GM12874 (cell line): ENCODE data around the gene UNC13B.

ENCODE experiments used
- TF ChIP-seq, protein P1 (sequence below): IDR thresholded peaks from 2 replicates; pipeline ENCODE4 v1.5.1; 2011; ENCODE audit warnings: low read depth, mild to moderate bottlenecking, control low read depth, low read length, moderate library complexity; ENCODE audit not compliant: insufficient read depth

UNC13B gene

DNA sequence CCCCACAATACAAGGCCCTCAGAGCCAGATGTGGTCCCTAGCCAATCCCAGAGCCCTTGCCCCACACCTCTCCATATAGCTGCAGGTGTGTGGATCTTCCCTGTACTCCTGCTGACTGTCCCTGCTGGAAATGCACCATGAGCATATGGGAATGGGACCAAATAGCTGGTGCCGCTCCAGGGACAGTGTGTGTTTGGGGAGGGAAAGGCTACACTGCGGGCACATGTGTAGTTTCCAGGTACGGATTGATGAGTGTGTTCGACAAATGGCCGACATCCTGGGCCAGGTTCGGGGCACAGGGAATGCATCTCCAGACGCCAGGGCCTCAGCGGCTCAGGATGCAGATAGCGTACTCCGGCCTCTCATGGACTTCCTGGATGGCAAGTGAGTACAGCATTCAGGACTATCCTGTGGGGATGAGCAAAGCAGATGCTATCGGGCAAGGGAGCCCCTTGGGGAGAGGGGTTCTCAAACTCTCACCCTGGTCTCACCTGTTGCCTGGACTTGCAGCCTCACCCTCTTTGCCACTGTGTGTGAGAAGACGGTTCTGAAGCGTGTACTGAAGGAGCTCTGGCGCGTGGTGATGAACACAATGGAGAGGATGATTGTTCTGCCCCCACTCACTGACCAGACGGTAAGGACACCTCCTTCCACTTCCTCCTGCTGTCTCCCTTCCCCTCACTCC, 237.0 kb downstream of the UNC13B start:
- TF ChIP-seq, protein P1, sequence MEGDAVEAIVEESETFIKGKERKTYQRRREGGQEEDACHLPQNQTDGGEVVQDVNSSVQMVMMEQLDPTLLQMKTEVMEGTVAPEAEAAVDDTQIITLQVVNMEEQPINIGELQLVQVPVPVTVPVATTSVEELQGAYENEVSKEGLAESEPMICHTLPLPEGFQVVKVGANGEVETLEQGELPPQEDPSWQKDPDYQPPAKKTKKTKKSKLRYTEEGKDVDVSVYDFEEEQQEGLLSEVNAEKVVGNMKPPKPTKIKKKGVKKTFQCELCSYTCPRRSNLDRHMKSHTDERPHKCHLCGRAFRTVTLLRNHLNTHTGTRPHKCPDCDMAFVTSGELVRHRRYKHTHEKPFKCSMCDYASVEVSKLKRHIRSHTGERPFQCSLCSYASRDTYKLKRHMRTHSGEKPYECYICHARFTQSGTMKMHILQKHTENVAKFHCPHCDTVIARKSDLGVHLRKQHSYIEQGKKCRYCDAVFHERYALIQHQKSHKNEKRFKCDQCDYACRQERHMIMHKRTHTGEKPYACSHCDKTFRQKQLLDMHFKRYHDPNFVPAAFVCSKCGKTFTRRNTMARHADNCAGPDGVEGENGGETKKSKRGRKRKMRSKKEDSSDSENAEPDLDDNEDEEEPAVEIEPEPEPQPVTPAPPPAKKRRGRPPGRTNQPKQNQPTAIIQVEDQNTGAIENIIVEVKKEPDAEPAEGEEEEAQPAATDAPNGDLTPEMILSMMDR = no peak

DNA sequence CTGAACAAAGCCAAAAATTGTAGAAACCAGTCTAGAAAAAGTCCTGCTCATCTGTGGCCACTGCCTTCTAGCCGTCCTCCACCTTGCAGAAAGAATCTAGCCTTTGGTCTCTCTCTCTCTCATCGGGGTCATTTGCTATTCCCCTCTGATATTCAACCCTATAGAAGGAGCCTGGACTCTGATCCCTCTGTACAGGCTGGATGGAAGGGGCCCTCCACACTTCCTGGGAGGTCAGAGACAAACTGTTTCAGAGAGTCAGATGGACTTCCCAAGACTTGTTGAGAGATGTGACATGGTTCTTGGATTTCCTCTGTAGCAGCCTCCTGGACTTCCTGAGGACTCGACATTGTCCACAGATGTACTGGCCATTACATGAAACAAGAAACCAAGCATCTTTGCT, 243.1 kb downstream of the UNC13B start:
- TF ChIP-seq, protein P1 = no peak

DNA sequence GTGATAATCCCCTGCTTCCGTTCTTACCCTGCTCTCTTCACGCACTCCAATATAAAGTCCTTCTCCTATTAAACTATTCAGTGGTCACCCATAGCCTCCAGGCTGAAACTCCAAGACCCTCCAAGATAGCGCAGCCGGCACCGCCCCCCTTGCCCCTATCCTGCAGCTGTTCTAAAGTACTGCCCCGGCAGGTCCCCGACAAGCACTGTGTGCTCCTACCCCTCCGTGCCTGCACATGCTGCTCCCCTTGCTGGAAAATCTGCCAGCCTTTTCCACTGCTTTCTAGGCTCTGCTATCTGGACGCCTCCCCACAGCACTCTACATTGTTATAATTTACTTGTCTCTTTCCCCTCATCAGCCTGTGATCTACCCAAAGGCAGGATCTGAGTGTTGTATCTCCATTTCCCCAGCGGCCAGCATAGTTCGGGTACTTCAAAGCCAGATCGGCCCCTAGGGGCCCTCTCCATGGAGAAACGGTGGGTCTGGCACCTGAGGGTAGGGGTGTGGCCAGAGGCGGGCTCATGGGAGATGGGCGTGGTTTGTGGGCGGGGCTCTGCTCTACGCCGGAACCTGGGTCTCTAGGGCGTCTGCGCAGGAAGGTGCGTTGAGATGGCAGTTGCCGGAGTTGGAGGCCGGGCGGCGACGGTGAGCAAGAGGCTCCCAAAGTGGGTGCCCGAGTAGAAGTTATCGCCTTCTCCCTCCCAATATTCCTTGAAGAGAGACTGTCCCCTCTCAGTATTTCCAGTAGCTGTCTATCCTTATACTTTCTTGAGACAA, 244.6 kb downstream of the UNC13B start:
- TF ChIP-seq, protein P1 = no peak

DNA sequence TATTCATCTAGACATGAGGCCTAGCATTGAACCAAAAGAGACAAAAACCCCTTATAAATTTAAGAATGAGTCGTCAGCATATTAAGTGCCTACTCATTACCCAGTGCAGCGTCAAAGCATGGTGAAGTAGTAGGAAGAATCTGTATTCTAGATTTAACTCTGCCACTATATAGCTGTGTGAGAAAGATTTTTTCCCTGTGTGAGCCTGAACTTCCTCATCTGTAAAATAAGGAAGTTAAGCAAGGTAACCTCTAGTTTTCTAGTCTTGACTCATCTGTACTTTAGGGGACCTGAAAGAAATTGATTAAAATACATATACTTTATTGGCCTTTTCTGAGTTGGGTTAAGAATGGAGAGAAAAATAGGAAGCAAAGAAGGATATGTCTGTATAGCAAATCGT, 246.0 kb downstream of the UNC13B start:
- TF ChIP-seq, protein P1 = no peak

DNA sequence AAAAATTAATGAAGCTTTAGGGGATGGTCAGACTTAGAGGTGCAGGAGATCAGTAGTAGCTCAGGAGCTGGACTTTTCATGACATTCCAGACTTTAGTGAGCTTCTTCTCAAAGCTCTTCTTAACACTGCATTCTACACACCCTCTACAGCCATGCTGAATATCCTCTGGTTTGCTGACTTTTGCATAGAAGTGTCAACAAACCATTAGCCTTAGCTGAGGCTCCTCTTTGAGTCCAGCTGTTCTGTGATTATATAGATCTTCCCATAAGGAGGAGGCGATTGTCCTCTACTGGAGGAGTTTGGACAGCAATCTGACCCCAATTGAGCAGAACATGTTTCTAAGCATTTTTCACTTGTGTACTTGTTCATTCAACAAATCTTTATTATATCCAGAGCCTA, 253.1 kb downstream of the UNC13B start:
- TF ChIP-seq, protein P1 = no peak

DNA sequence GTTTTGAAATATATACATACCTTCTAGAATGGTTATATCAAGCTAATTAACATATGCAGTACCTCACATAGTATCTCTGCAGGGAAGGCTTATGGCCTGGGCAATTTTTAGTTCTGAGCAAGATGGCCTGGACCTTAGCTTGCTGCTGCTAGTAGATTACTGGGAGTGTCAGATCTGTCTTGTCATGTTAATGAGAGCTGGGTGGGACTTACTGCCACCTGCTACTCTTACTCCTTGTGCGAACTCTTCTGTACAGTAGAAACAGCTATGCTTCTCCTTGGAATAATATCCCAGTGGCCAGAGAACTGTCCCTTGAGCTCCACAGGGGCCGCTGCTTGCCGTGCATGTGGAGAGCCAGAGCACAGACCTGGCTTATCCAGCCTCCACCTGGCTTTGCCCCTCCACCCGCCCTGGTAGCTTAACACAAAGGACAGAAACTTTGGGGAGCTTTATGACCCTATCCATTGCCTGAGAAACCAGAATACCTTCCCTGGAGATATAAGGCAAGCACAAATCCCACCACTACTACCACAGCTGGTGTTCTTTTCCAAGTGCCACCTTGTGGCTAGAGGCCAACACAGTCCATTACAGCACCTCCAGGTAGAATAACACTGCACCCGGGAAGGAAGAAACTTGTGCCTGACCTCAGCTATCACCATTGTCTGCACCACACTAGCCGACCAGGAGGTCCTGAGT, 253.7 kb downstream of the UNC13B start:
- TF ChIP-seq, protein P1 = no peak

DNA sequence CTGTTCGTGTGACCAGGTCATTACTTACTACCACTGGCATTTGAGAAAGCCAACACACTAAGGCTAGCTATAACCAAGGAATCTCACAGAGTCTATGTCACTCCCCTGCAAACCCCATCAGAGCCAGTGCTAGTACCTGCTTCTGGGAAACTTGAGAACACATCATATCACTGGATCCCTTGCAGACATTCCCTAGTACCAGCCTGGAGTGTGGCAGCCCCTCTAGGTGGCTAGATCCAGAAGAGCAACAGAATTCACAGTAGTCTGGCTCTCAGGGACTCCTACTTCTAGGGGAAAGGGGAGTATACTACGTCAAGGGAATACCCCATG, 254.3 kb downstream of the UNC13B start:
- TF ChIP-seq, protein P1 = no peak
